Gastroesophageal sphincter (tissue), 4 donors: ENCODE measurements around the gene GHRH. TPM values are rescaled to one million over a fixed set of nuclear protein-coding genes. Genes with fewer than 3 reads are reported as not detected.

Experiments used
- ATAC-seq: fragments of 150-250 bp; one replicate; pipeline ENCODE4 v1.9.1; 2016; ENCODE audit warnings: mild to moderate bottlenecking, moderate library complexity
- H3K27ac ChIP-seq, 4 donors: fragments of 200-600 bp; sonication (generic) in 3 of 4; 1 replicate in 3 of 4; 2 replicates in 1 of 4; pipeline ENCODE4 v1.5.1; 2016 to 2019
- H3K27me3 ChIP-seq: fragments of 200-600 bp; sonication (generic); one replicate; pipeline ENCODE4 v1.5.1; 2019
- H3K36me3 ChIP-seq, 2 donors: fragments of 200-600 bp; sonication (generic); one replicate each; pipeline ENCODE4 v1.5.1; 2019; ENCODE audit warnings: control low read depth in 1 of 2
- H3K4me1 ChIP-seq, 3 donors: fragments of 200-600 bp; sonication (generic); 1 replicate in 2 of 3; 2 replicates in 1 of 3; pipeline ENCODE4 v1.5.1; 2016 to 2019; ENCODE audit warnings: control low read depth in 2 of 3
- H3K4me3 ChIP-seq, 2 donors: fragments of 200-600 bp; sonication (generic); one replicate each; pipeline ENCODE4 v1.5.1; 2019; ENCODE audit warnings: mild to moderate bottlenecking in 1 of 2, moderate library complexity in 1 of 2
- H3K9me3 ChIP-seq, 3 donors: fragments of 200-600 bp; sonication (generic); one replicate each; pipeline ENCODE4 v1.5.1; 2017 to 2019; ENCODE audit warnings: control low read depth in 2 of 3
- EP300 ChIP-seq: sonication (generic); formaldehyde crosslinking; IDR thresholded peaks from one replicate; pipeline ENCODE4 v1.6.1; 2017; ENCODE audit warnings: antibody characterized with exemption, mild to moderate bottlenecking
- POLR2A ChIP-seq, 2 donors: fragments of 450-650 bp; IDR thresholded peaks; one replicate each; pipeline ENCODE4 v1.6.1; 2017; ENCODE audit warnings: antibody characterized with exemption in 2 of 2, mild to moderate bottlenecking in 2 of 2, moderate library complexity in 1 of 2
- POLR2AphosphoS5 ChIP-seq: sonication (generic); formaldehyde crosslinking; IDR thresholded peaks from one replicate; pipeline ENCODE4 v1.6.1; 2017; ENCODE audit warnings: antibody characterized with exemption
- WGBS, 2 donors: methylation state at CpG; one replicate each; pipeline ENCODE4 v1.1.5; 2018; ENCODE audit warnings: low coverage in 1 of 2; 5-methylcytosine and 5-hydroxymethylcytosine counted together
- total RNA-seq, 4 donors: library from RNA; depleted of rRNA; stranded (reverse); fragments of >200 nt; gene quantifications; one replicate each; pipeline ENCODE4 v1.1.0, GENCODE V29; 2016
- TF ChIP-seq, protein P1 (sequence below), 4 experiments: fragments of 200-600 bp in 2 of 4; fragments of 450-650 bp in 2 of 4; sonication (generic) in 1 of 4; IDR thresholded peaks; one replicate each; pipeline ENCODE4 v1.5.1; 2017 to 2019; ENCODE audit warnings: antibody characterized with exemption in 4 of 4, mild to moderate bottlenecking in 2 of 4, moderate library complexity in 2 of 4

Gene GHRH
- total RNA-seq, 4 donors from 2014 or later: not detected

DNA sequence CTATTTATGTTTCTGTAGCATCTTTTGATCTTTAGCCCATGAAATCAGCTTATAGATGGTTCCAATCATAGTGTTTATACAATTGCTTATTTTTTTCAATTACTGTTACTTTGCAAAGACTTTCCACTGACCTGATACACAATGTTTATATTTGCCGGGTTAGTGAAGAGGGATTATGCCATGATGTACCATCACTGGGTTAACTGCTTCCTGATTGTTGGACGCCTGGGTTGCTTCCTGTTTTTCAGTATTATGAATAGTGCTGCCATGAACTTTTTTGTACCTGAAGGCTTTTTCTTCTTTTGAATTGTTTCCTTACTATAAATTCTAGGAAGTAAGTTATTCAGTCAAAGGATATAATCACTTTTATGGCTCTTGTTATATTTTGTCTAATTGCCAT lies 34.8 kb upstream of the GHRH start:
- Histone ChIP-seq H3K36me3 (peaks cover 0 to 28% of the 10 kb centered on the region in 2 donors), H3K9me3 (no peaks in the 10 kb centered on the region), H3K27me3 (no peaks in the 10 kb centered on the region), H3K4me3 (no peak overlapping the region), H3K4me1 (peaks cover 9 to 71% (median 29%) of the 10 kb centered on the region in 3 donors), H3K27ac (peak overlapping the region; percentile 82 to 95 (median 83))
- no peak for ATAC-seq
- TF ChIP-seq POLR2AphosphoS5 (no peak), POLR2A (IDR thresholded peaks at IDR 0.05) (no peak), EP300 (no peak)
- TF ChIP-seq, protein P1, sequence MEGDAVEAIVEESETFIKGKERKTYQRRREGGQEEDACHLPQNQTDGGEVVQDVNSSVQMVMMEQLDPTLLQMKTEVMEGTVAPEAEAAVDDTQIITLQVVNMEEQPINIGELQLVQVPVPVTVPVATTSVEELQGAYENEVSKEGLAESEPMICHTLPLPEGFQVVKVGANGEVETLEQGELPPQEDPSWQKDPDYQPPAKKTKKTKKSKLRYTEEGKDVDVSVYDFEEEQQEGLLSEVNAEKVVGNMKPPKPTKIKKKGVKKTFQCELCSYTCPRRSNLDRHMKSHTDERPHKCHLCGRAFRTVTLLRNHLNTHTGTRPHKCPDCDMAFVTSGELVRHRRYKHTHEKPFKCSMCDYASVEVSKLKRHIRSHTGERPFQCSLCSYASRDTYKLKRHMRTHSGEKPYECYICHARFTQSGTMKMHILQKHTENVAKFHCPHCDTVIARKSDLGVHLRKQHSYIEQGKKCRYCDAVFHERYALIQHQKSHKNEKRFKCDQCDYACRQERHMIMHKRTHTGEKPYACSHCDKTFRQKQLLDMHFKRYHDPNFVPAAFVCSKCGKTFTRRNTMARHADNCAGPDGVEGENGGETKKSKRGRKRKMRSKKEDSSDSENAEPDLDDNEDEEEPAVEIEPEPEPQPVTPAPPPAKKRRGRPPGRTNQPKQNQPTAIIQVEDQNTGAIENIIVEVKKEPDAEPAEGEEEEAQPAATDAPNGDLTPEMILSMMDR (IDR thresholded peaks at IDR 0.05): no peak
- WGBS, 2 donors: 8 to 13% methylated on average over 2 of the region's 2 CpGs

DNA sequence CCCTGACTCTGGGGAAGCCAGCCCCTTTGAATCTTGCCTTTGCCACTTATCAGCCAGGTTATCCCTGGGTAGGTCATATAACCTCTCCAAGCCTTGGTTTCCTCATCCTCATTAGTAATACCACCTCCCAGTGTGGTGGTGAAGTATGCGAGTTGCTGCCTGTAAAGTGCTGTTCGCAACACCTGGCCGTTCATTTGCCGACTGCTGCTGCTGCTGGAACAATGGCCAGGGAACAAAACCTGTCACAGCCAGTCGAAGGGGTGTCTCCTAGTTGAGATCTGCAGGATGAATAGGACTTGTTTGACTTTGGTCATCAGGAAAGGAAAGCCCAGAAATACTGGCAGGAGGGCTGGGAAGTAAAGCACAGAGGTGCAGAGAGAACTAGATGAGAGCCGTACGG lies 34.0 kb upstream of the GHRH start:
- Histone ChIP-seq H3K4me3 (no peak overlapping the region), H3K4me1 (peaks cover 10 to 78% (median 33%) of the 10 kb centered on the region in 3 donors), H3K27me3 (no peaks in the 10 kb centered on the region), H3K27ac (peak overlapping the region; percentile 82 to 95 (median 83)), H3K36me3 (peaks cover 0 to 21% of the 10 kb centered on the region in 2 donors), H3K9me3 (no peaks in the 10 kb centered on the region)
- 81 to 90% methylated on average over 4 to 5 of the region's 7 CpGs for WGBS, 2 donors
- ATAC-seq: no peak
- TF ChIP-seq, protein P1 (IDR thresholded peaks at IDR 0.05): no peak
- TF ChIP-seq POLR2AphosphoS5: no peak
- TF ChIP-seq EP300: no peak
- no peak for TF ChIP-seq POLR2A (IDR thresholded peaks at IDR 0.05)

DNA sequence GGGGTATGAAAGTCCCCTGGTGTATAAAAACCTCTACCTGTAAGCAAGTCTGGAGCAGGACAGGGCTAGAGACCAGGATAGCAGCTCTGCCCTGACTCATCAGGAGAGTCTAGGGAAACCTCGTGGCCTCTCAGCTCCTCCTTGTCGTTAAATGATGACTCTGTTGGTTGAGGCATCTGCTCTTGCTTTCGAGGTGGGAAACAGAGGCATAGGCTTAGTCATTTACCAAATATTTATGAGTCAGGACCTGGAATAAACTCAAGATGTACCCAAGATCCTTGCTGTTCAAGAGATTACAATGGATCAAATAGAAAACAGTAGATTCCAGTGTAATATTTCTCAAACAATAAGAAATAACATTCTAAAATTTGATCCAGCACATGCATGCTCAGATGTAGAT lies 33.4 kb upstream of the GHRH start:
- peak; percentile 53 for ATAC-seq
- peak overlapping the region; percentile 82 to 95 (median 83) for H3K27ac ChIP-seq
- 6 to 33% methylated on average over 1 to 3 of the region's 3 CpGs for WGBS, 2 donors
- no peak overlapping the region for H3K4me3 ChIP-seq
- H3K9me3 ChIP-seq: no peaks in the 10 kb centered on the region
- TF ChIP-seq, protein P1 (IDR thresholded peaks at IDR 0.05): no peak
- TF ChIP-seq POLR2AphosphoS5: peak; percentile 79
- TF ChIP-seq POLR2A (IDR thresholded peaks at IDR 0.05): no peak
- no peak for TF ChIP-seq EP300
- H3K4me1 ChIP-seq: peaks cover 13 to 84% (median 38%) of the 10 kb centered on the region in 3 donors
- peaks cover 0 to 21% of the 10 kb centered on the region in 2 donors for H3K36me3 ChIP-seq
- H3K27me3 ChIP-seq: no peaks in the 10 kb centered on the region

DNA sequence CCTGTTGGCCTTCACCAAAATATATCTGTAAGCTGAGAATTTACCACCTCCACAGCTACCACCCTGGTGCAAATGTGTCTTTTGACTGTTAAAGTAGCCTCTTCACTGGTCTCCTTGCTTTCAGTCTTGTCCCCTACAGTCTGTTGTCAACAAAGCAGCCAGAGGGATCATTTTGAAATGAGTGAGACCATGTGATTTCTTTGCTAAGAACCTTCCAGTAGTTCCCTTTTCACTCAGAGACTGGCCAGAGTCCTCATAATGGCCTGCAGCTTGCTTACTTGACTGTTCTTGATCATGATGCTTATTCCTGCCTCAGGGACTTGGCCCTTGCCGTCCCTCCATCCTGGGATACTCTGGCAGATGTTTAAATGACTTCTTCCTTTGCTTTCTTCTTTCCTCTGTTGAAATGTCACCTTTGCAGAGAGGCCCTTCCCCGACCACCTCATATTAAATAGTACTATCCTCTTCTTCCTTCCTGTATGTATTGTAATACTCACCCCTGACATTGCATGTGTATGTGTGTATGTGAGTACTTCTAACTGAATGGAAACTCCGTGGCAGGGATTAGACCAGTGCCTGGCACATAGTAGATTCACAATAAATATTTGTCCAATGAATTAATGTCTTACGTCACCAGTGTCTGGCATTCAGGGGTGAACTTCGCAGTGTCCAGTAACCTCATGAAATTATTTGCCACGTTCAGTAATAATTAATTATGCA lies 32.8 kb upstream of the GHRH start:
- TF ChIP-seq POLR2A (IDR thresholded peaks at IDR 0.05): no peak
- TF ChIP-seq POLR2AphosphoS5: no peak
- TF ChIP-seq EP300: no peak
- TF ChIP-seq, protein P1 (IDR thresholded peaks at IDR 0.05): no peak
- Histone ChIP-seq H3K4me1 (peaks cover 13 to 80% (median 38%) of the 10 kb centered on the region in 3 donors), H3K27ac (peak overlapping the region; percentile 82 to 95 (median 83)), H3K4me3 (no peak overlapping the region), H3K36me3 (peaks cover 0 to 21% of the 10 kb centered on the region in 2 donors), H3K27me3 (no peaks in the 10 kb centered on the region), H3K9me3 (no peaks in the 10 kb centered on the region)
- 56 to 65% methylated on average over 4 to 6 of the region's 6 CpGs for WGBS, 2 donors
- ATAC-seq: no peak
